Measurements from ENCODE around the gene ICOS. TPM values are rescaled to one million over a fixed set of nuclear protein-coding genes. Genes with fewer than 3 reads are reported as not detected.
"Not testable (repeated sequence)": the region's sequence is repeated elsewhere in the genome, so short reads cannot be mapped to it uniquely, and the experiment has no call there.

Gene ICOS
- total RNA-seq, 4 donors from 2014 or later: 0.94 to 1.2 TPM; not detected in 2

DNA sequence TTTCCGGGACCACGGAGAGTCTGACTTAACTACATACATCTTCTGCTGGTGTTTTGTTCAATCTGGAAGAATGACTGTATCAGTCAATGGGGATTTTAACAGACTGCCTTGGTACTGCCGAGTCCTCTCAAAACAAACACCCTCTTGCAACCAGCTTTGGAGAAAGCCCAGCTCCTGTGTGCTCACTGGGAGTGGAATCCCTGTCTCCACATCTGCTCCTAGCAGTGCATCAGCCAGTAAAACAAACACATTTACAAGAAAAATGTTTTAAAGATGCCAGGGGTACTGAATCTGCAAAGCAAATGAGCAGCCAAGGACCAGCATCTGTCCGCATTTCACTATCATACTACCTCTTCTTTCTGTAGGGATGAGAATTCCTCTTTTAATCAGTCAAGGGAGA, 23.1 kb downstream of the ICOS start:
- no peak overlapping the region for H3K4me3 ChIP-seq
- no peaks in the 10 kb centered on the region for H3K36me3 ChIP-seq
- no peaks in the 10 kb centered on the region for H3K27me3 ChIP-seq
- H3K27ac ChIP-seq: no peak overlapping the region
- TF ChIP-seq CTCF (IDR thresholded peaks at IDR 0.05): no peak
- no peak for TF ChIP-seq POLR2A (IDR thresholded peaks at IDR 0.05)
- DNase-seq: no peak
- no peaks in the 10 kb centered on the region for H3K9me3 ChIP-seq
- H3K4me1 ChIP-seq: no peaks in the 10 kb centered on the region

DNA sequence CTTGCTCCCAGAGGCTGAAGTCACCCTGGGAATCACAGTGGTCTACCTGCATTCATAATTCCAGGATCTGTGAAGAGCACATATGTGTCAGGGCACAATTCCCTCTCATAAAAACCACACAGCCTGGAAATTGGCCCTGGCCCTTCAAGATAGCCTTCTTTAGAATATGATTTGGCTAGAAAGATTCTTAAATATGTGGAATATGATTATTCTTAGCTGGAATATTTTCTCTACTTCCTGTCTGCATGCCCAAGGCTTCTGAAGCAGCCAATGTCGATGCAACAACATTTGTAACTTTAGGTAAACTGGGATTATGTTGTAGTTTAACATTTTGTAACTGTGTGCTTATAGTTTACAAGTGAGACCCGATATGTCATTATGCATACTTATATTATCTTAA, 24.2 kb downstream of the ICOS start:
- Histone ChIP-seq H3K36me3 (no peaks in the 10 kb centered on the region), H3K4me1 (no peaks in the 10 kb centered on the region), H3K9me3 (no peaks in the 10 kb centered on the region), H3K27ac (no peak overlapping the region), H3K4me3 (no peak overlapping the region), H3K27me3 (no peaks in the 10 kb centered on the region)
- TF ChIP-seq CTCF (IDR thresholded peaks at IDR 0.05): no peak
- TF ChIP-seq POLR2A (IDR thresholded peaks at IDR 0.05): no peak
- DNase-seq: no peak

- not testable (repeated sequence) for H3K4me3 ChIP-seq, H3K27me3 ChIP-seq, H3K9me3 ChIP-seq, H3K4me1 ChIP-seq, H3K36me3 ChIP-seq, H3K27ac ChIP-seq, DNase-seq
These were observed 28.6 kb downstream of the ICOS start for GRCh38 chr2:203965190-203965589.

GRCh38 chr2:203971251-203971650, 34.7 kb downstream of the ICOS start:
- H3K27me3 ChIP-seq: no peaks in the 10 kb centered on the region
- H3K9me3 ChIP-seq: no peaks in the 10 kb centered on the region
- no peak overlapping the region for H3K27ac ChIP-seq
- TF ChIP-seq CTCF (IDR thresholded peaks at IDR 0.05) (no peak), POLR2A (IDR thresholded peaks at IDR 0.05) (no peak)
- H3K4me3 ChIP-seq: no peak overlapping the region
- no peak for DNase-seq
- H3K36me3 ChIP-seq: no peaks in the 10 kb centered on the region
- no peaks in the 10 kb centered on the region for H3K4me1 ChIP-seq

DNA sequence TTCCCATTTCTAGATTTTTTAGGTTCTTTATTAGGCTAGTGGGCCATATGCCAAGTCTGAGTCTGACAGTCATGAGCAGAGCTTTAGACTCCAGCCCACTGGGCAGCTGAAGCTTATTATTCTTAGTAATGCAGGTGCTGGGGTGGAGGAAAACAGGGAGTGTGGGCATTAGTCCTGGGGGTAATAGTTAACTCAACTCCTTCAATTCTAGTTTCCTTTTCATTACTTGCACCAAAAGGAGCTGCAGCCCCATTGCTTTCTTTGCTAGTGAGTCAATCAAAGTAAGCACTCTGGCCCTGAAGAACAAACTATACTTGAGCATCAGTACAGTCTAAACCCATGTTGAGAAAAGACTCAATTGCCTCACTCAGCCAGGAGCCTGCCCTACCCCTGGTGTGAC, 35.5 kb downstream of the ICOS start:
- no peaks in the 10 kb centered on the region for H3K27me3 ChIP-seq
- no peaks in the 10 kb centered on the region for H3K4me1 ChIP-seq
- H3K36me3 ChIP-seq: no peaks in the 10 kb centered on the region
- no peak overlapping the region for H3K4me3 ChIP-seq
- no peak overlapping the region for H3K27ac ChIP-seq
- no peak for DNase-seq
- TF ChIP-seq CTCF (IDR thresholded peaks at IDR 0.05) (no peak), POLR2A (IDR thresholded peaks at IDR 0.05) (no peak)
- no peaks in the 10 kb centered on the region for H3K9me3 ChIP-seq

DNA sequence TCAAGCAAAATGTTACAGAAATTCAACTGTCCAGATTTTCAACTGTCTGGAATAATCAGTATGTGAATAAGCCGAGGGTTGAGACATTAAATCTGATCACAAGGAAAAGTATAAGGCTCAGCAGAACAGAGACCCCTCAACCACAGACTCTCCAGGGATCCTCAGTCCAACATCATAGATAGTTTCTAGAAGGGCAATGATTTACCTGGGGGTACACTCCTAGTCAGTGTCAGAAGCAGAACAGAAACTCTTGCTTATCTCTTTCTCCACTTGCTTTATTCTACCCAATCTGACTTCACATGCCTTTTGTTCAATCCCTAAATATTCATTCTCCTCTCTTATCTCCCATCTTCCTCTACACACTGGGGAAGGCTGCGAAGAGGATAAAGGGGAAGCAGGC, 36.4 kb downstream of the ICOS start:
- DNase-seq: no peak
- H3K27ac ChIP-seq: no peak overlapping the region
- H3K4me1 ChIP-seq: no peaks in the 10 kb centered on the region
- H3K36me3 ChIP-seq: no peaks in the 10 kb centered on the region
- no peak overlapping the region for H3K4me3 ChIP-seq
- no peaks in the 10 kb centered on the region for H3K9me3 ChIP-seq
- no peak for TF ChIP-seq POLR2A (IDR thresholded peaks at IDR 0.05)
- H3K27me3 ChIP-seq: no peaks in the 10 kb centered on the region

DNA sequence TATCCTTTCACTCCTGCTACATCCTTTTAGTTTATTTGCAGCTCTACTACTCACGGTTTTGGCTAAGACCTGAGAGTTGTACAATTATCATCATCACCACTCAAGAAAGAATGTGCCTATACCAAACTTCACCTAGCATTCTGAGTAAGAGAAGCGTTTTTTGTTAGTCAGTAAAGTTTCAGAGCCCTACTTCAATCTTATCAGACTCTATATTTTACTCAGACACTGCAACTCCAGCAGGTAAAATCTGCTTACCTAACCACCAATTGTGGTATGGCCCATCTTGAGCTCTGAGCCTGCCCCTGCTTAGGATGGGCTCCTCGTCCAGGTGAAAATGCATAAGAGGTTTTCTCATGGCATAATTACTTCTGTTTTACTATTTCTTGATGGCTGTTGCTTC, 37.1 kb downstream of the ICOS start:
- H3K27me3 ChIP-seq: no peaks in the 10 kb centered on the region
- TF ChIP-seq POLR2A (IDR thresholded peaks at IDR 0.05) (no peak), CTCF (IDR thresholded peaks at IDR 0.05) (no peak)
- H3K36me3 ChIP-seq: no peaks in the 10 kb centered on the region
- DNase-seq: no peak
- no peaks in the 10 kb centered on the region for H3K9me3 ChIP-seq
- no peak overlapping the region for H3K4me3 ChIP-seq
- H3K4me1 ChIP-seq: no peaks in the 10 kb centered on the region
- H3K27ac ChIP-seq: no peak overlapping the region
